Activated CD4-positive, alpha-beta T cell treated with anti-CD3 and anti-CD28 coated beads for 48 hours (primary cell): ENCODE data around the gene PLD5.
"Not testable (repeated sequence)": the region's sequence is repeated elsewhere in the genome, so short reads cannot be mapped to it uniquely, and the experiment has no call there.

Experiments
- DNase-seq: peaks from one replicate; pipeline ENCODE4 v3.0.0-alpha.2; 2020

PLD5 gene

DNA sequence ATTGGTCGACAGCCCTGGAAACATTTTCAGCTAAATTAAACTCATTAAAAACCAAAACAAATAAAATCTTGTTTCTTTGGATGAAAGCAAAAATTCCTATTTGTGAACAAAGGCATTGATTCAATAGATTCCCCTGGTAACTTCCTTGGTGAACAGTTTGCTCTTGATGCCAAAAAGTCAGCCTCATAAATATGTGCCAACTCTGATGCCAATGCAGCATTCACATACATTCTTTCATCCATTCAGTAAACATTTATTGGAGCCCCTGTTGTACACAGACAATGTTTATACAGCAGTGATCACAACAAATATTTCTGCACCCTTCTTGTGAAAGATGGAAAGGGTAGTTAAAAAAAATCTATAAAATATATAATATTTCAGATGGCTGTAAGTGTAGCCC lies 107.8 kb downstream of the PLD5 start:
- DNase-seq = no peak

DNA sequence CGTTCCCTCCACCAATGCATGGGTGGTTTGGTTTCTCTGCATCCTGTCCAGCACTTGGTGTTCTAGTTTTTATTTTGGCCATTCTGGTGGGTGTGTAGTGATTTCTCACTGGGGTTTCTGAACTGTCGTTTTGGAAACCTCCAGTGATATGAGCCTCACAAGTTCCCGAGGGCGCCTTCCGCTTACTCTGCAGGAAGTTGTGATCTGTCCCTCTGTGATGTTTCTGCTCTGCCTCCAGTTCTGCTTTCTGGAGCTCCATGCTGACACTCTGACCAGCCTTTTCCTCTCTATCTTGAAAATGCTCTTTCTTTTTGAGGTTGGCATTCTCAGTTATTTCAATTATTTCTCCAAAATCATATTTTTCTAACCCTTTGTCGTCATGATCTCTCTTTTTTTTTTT lies 111.6 kb downstream of the PLD5 start:
- no peak for DNase-seq

DNA sequence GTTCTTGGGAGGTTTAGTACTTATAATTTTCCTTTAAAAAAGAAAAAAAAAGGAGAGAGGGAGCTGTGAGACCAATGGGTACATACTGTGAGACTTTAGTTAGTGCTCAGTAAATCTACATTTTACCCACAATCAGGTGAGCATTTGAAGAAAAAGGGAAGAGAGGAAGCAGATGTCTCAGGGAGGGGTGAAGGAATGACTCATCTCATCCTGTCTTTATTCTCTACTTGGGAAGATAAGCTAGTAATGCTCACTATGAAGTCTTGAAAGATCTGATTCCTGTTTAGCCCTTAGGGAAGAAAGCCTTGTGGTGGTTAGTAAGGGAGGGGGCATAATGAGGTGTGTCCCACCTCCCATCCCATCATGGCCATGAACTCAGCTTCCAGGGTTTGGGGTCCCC lies 112.6 kb downstream of the PLD5 start:
- DNase-seq = no peak

DNA sequence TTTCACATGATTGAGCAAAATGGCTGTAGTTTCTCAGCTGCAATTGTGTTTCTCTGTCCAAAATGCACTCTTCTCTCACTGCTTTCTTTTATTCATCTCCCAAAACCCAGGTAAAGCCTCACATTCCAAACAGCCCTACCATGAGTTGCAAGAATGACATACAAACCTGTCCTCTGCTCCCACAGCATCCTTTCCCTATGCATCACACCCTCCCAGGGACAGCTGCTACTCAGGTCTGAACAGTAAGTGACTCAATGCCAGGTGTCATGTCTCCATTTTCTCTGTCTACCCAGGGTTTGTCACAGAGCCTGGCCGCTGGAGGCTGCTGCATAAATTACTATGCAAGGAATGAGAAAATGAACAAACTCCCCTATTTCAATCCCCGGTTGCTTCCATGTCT lies 118.5 kb downstream of the PLD5 start:
- no peak for DNase-seq

DNA sequence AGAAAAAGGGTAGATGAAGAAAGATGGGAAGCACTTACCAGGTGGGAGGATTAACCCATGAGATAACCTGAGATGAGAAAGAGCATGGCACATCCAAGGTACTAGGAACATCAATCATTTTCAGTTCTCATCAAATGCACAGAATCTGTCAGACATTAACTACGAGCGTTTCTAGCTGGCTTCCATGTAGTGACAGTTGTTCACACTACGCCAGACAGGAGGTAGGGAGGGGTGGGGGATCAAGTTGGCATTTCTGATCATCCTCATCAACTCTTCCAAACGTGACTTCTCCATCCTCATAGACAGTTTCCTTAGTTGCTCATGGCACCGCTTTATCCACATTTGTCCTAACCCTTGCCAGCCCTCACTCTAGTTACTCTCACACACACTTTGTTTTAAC lies 120.2 kb downstream of the PLD5 start:
- DNase-seq = no peak

DNA sequence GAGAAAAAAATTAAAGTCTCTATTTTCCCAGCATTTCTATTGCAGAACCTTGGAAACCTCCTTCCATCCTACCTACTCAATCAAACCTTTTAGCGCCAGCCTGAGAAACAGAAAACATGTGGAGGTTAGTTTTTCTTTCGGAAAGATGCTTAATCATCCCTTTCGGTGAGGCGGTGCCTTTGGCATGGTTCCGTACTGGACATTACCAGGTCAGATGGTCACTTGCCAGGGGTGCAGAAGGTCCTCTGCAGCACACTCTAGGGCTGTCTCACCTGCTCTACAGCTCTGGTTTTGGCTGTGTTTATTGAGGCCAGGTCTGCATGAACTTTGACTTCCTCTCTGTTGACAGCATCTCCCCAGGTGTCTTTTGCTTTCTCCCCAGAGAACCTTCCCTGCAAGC lies 121.5 kb downstream of the PLD5 start:
- DNase-seq = no peak

DNA sequence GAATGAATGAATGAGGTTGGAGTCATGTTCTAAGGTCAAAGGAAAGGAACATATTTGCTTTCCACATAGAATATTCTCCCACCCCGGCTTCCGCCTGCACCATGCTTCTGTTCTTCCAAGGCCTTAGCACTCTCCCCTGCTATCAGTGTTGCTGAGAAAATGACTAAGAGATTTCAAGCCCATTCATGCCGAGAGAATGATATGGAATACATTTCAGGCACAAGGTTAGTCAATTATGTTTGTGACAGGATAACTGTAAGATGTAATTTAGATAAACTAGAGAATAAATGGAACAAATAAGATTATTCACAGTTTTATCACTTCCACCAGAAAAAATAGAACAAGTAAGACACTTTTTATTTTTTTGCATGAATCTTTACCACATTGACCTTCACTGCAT lies 122.6 kb downstream of the PLD5 start:
- no peak for DNase-seq

DNA sequence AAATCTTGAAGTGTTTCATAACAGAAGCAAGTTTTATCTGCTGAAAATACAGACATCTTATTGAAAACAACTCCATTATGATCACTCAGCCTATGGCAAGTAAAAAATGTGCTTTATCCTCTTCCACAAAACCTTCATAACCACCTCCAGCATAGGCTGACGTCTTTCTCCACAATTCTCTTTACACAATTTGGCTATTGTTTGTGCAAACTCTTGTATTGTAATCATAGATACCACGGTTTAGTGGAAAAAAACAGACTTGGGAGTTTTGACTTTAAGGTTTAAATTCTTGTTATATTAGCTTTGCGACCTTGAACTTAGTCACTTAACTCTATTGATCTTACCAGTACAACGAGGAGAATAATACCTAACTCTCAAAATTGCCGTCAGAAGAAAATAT lies 126.1 kb downstream of the PLD5 start:
- no peak for DNase-seq

DNA sequence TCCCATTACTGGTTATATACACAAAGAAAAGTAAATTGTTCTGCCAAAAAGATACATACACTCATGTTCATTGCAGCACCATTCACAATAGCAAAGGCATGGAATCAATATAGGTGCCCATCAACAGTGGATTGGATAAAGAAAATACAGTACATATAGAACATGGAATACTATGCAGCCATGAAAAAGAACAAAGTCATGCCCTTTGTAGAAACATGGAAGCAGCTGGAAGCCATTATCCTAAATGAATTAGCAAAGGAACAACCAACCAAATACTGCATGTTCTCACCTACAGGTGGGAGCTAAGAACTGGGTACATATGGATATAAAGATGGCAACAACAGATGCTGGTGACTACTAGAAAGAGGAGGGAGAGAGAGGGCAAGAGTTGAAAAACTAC lies 132.6 kb downstream of the PLD5 start:
- no peak for DNase-seq

DNA sequence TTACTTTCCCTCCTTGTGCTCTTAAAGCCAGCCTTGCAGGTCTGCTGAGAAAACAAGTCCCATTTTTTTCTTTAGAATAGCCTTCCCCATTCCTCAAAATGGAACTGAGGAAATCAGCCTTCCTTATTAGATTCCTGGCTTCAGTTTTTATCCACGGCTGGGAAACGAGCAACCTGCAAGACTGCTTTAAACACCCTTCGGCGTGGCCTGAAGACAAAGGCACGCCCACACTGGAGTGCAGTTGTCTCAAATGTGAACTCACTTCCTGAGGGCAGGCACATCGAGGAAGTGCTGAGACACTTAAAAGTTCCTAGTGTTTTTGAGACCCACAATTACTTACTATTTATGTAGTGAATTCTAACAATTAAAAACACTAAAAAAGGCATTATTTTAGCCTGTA lies 148.4 kb downstream of the PLD5 start:
- not testable (repeated sequence) for DNase-seq

DNA sequence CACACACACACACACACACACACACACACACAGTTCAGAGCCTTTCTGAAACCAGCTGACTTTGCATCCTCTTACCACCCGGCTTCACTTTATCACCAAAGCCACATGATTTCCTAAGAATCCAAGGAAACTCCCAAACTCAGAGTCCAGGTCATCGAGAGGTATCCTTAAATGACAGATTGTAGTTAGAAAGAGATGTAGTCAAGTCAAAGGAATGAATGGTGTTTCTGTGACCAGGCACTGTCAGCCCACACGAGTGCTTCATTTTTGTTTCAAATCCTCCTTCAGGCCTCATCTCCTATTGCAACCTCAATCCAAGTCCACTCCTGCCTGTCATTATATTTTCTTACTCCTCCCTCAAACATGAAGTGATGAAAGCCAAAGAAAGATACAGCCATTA lies 174.1 kb downstream of the PLD5 start:
- DNase-seq = not testable (repeated sequence)

DNA sequence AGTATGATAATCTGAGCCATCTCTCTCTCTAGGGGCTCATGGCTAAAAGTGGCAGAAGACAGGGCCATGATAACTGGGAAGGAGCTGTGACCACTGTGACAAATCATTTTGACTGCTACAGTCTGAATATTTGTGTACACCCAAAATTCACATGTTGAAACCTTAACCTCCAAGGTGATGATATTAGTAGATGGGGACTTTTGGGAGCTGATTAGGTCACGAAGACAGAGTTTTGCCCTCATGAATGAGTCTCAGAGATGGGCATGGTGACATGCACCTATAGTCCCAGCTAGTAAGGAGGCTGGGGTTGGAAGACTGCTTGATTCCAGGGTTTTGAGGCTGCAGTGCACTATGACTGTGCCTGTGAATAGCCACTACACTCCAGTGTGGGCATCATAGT lies 174.9 kb downstream of the PLD5 start:
- no peak for DNase-seq

DNA sequence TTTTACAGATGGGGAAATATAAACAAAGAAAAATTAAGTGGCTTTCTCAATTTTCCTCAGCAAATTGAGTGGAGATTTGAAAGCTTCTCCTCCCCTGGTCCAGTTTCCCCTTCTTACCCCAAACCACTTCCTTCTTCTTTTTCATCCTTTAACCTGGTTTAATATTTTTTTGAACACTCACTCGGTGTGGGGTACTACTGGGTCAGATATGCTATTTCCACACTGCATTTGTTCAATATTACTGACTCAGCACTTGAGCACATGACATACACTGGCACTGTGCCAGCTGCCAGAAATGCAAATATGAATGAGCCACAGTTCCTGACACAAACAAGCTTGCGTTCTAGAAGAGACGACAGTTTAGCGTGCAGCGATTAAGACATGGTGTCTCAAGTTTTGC lies 193.6 kb downstream of the PLD5 start:
- not testable (repeated sequence) for DNase-seq

DNA sequence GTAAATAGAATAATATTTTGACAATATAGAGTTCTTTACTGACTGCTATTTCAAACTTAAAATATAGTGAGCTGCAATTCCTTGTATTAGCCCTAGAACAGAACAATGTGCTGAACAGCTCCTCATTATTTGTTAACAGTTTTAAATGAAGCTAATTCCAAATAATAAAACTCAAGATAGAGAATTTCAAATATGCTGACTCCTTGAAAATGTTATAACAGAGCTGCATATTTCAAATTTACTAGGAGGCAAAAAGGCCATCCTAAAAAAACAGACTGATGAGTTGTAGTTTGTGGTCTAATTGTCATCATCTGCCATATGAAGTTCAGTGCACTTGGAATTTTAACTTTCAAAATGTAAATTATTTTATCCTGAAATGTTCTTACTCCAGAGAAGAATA lies 197.1 kb downstream of the PLD5 start:
- DNase-seq = not testable (repeated sequence)

DNA sequence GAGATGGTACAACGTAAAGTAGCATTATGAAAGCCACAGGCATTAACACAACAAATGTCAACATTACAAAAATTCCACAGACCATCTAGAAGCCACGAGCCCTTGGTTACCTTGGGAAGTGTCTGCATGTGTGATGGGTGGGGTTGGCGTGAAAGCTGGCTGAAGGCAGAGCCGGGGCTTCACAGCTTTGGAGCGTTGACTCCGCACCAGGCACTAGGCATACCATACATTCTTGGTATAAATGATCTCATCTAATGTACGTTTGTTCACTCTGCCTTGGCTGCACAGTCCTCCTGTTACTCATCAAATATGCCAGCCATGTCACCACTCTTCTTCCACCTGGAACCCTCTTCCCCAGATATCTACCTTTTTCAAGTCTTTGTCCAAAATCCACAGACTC lies 202.5 kb downstream of the PLD5 start:
- DNase-seq = not testable (repeated sequence)

DNA sequence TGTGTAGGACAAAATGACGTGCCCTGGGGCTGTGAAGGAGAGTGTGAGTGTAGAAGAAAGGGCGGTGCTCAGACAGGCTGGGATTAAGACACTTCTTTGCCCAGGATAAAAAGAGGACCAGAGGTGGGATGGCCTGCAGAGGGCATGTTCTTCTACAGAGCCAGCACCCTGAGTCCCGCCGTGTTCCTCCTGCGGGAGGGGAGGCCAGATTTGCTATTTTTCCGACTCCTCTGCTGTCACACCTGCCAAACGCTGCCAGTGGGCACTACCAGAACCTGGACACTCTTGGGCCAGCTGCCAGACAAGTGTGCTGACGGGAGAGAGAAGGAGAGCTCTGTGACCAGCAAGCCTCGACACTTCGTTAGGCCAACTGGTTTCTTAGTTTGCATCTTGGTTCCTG lies 206.4 kb downstream of the PLD5 start:
- no peak for DNase-seq

DNA sequence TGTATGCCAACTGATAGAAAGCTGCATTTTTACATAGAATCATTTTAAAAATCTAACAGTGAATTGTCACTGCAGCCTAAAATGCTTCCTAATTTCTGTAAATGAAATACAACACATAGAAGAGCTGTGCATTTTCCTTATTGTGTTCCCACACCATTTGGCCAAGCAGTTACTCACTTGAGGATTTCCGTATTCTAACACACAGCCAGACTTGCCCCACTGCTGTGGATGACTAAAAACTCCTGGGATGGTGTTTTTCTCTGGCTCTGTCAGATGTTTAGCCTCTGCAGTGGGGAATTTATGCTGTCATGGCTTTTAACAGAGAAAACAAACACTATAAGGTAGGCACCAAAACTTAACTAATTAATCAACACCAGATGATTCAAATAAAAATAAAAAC lies 209.6 kb downstream of the PLD5 start:
- DNase-seq = not testable (repeated sequence)

DNA sequence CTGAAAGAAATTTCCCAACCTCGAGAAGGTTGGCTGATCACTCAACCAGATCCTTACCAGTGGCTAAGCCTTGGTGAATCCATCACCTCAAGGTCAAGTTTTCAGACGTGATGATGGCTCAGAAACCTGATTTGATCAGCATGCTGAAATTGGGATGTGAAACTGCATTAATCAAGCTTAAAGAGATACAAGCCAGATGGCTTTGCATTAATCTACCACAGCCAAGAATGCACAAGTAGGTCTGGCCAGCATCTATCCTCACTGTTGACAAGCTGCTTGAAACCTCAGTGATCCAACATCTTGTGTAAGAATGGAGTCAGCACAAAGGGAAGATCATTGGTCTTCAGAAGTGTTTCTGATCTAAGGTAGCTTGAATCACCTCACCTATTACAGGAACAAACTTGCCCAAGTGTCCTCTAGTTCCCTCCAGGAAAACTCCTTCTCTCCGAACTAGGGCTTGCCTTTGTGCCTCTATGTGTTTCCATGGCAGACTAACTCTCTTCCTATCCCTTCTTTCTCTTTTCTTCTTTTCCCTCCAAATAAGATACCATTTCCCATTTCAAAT lies 210.3 kb downstream of the PLD5 start:
- not testable (repeated sequence) for DNase-seq

DNA sequence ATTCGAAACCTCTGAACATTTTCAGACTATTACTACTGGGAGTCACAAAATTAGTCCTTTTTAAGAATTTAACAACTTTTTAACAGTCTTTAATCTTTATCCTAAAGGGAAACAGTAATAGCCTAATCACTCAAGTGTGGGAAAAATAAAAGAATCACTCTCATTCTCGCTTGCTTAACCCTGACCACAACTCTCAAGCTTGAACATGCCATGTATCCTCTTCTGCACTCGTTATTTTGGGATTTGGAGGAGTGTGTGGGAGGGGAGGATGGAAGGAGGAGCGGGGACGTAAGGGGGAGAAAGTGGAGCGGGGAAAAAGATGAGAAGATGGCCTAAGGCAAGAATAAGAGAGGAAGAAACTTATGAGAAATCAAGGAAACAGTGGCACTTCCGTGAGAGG lies 215.8 kb downstream of the PLD5 start:
- not testable (repeated sequence) for DNase-seq

DNA sequence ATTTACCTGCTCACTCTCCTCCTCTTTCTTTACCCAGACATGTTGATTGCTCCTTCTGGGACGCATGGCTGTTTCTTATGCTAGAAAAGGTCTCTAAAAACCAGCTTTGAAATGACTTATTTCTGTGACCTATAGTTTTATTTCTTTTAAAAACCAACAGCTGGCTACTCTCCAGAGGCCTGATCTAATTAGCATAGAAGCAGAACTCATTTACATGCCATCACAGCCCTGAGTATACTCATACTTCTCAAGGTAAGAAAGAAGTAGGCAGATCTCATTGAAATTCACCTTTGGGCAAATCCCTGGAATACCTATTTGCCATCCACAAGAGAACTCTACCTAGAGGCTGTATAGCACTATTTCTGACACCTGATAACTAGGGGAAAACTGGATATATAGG lies 230.7 kb downstream of the PLD5 start:
- not testable (repeated sequence) for DNase-seq

DNA sequence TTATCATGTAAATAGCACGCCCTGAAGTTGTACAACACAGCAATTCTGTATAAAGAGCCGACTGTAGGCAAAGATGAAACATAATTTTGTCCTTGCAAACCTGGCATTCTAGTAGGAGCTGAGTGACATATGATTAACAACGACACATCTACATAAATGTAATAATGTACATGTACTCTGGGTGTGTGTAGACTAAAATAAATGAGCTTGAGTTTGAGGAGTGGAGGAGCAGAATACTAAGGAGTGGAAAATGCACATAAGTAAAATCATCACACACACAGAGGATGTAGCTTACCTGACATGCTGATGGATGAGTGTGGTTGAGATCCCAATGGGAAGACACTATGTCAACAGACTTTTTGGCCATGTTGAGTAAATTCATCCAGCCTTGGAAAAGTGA lies 236.4 kb downstream of the PLD5 start:
- DNase-seq = not testable (repeated sequence)

DNA sequence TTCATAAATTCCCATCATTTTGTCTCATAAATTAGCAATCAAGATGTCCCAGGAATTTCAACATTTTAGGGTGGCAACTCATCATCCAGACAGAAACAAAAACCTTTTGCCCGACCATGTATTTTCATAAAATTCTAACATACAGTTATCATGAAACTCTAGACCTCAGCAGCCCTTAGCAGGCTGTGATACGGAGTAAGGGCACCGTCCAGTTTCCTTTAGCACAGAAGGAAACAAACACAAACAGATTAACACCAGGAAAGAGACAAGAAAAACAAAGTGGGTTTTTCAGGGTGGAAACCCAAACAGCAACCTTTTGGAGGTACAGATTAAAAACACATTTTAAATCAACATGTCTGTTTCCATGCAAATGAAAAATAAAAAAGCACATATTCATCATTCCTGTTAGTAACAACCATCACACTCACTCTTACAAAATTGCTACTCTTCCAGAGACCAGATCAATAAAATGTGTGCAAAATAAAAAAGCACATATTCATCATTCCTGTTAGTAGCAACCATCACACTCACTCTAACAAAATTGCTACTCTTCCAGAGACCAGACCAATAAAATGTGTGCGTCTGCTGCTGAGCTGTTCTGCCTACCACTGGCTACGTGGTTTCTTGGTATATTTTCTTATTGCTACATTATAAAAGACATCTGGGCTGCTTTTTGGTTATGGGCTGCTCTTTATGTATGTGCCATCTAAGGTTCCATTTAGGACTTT lies 241.6 kb downstream of the PLD5 start:
- not testable (repeated sequence) for DNase-seq

DNA sequence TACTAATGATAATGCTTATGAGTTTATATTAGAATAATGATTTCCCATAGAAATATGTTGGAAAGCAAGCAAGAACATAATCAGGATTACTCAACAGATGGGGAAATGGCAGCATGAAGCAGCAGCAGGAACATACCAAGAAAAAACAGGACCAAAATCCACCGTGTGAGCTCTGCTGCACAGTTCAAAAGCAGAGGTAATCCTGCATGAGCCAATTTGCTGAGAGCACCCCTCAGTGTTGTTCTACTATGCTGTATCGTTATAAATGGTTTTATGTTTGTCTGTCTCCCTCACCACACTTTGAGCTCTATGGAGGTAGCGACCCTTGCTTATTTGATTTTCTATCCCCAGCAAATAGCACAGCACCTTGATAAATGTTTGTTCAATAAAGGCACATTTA lies 246.1 kb downstream of the PLD5 start:
- DNase-seq = not testable (repeated sequence)

DNA sequence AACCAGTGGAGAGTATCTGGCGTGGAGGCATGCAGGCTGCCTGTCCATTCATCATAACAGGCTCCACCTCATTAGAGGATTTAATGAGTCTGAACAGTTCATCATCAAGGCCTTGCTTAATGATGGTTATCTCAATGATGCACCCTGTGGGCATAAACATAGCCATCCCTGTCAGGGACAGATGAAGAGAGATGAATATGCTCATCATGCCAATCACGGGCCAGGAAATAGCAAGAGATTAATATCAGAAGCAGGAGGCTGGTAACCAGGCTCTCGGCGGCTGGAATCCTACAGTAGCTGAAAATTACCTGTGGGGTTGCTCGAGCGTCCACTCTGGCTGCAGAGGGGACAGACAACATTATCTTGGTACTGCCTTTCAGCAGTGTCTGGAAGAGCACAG lies 247.7 kb downstream of the PLD5 start:
- not testable (repeated sequence) for DNase-seq

DNA sequence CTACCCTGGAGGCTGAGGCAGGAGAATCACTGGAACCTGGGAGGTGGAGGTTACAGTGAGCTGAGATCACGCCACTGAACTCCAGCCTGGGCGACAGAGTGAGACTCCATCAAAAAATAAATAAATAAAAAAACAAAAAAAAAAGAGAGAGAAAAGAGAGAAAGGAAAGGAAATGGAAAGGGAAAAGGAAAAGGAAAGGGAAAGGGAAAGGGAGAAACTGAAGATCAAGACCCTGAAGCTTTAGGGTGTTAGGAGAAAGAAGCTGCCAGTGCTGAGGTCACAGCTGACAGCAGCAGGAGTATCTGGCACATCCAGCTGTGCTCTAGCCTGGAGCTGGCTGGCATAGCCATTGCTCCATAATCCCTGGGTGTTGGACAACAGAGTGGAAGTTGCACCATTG lies 257.5 kb downstream of the PLD5 start:
- DNase-seq = not testable (repeated sequence)
